ENCODE data around the gene EME1. TPM values are rescaled to one million over a fixed set of nuclear protein-coding genes. Genes with fewer than 3 reads are reported as not detected.
A peak's percentile ranks its signal among the peaks of the same experiment; 100 is the strongest.

The EME1 gene
- total and polyA plus RNA-seq, 12 donors: 0.18 to 5.2 (median 0.67) TPM

- peak in 1 of 7 donors; percentile 8 for DNase-seq
- 83 to 100% (median 98%) methylated on average over 1 of the region's 1 CpG for WGBS, 4 donors
- intact Hi-C loops (cut with DNase I): loop anchor here in 1 of 2 donors (5.0 kb wide), 1 partner anchor 110 kb away; the partner anchor contains the start of gene RSAD1
These were observed 5.6 kb upstream of the EME1 start for GRCh38 chr17:50367401-50367800.

GRCh38 chr17:50370052-50370451 is 3.0 kb upstream of the EME1 start:
- TF ChIP-seq CTCF (IDR thresholded peaks at IDR 0.05): no peak
- no peak for DNase-seq

More at GRCh38 chr17:50367401-50367800, 5.6 kb upstream of the EME1 start:
- Histone ChIP-seq H3K9me3 (replicated peaks in 1 of 3) (no peaks in the 10 kb centered on the region), H3K27me3 (no peaks in the 10 kb centered on the region), H3K36me3 (replicated peaks in 1 of 2) (peaks cover 0 to 57% of the 10 kb centered on the region in 2 donors), H3K4me1 (replicated peaks in 1 of 2) (peaks cover 6 to 16% of the 10 kb centered on the region in 2 donors), H3K27ac (no peak overlapping the region), H3K4me3 (no peak overlapping the region)
- TF ChIP-seq CTCF (IDR thresholded peaks at IDR 0.05): no peak
- TF ChIP-seq POLR2A (IDR thresholded peaks at IDR 0.05): no peak

GRCh38 chr17:50371526-50371925 is 1.5 kb upstream of the EME1 start:
- DNase-seq: no peak
- 90 to 97% (median 94%) methylated on average over 2 of the region's 2 CpGs for WGBS, 4 donors
- intact Hi-C loops (cut with DNase I): no loop called here

More at GRCh38 chr17:50370052-50370451, 3.0 kb upstream of the EME1 start:
- H3K4me1 ChIP-seq (replicated peaks in 1 of 2): peaks cover 6 to 17% of the 10 kb centered on the region in 2 donors
- no peaks in the 10 kb centered on the region for H3K27me3 ChIP-seq
- H3K27ac ChIP-seq: no peak overlapping the region
- 93 to 97% (median 95%) methylated on average over 3 to 5 of the region's 5 CpGs for WGBS, 4 donors
- H3K4me3 ChIP-seq: no peak overlapping the region
- intact Hi-C loops (cut with DNase I): no loop called here
- H3K36me3 ChIP-seq (replicated peaks in 1 of 2): peaks cover 0 to 57% of the 10 kb centered on the region in 2 donors
- H3K9me3 ChIP-seq (replicated peaks in 1 of 3): no peaks in the 10 kb centered on the region

DNA sequence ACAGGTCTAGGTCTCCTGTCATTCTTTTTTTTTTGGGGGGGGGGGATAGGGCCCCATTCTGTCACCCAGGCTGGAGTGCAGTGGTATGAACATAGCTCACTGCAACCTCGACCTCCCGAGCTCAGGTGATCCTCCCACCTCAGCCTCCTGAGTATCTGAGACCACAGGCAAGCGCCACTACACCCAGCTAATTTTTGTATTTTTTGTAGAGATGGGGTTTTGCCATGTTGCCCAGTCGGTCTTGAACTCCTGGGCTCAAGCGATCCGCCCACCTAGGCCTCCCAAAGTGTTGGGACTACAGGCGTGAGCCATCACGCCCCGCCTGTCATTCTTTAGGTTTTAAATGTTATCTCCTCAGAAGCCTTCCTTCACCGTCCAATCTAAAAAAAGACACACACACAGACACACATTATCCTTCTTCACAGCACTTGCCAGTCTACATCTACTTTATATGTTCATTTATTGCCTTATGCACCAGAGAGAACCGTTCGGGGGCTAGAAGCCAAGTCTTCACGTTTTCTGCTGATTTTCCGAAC is 739 bp upstream of the EME1 start:
- intact Hi-C loops (cut with DNase I): no loop called here
- WGBS, 4 donors: 18 to 23% (median 20%) methylated on average over 14 of the region's 14 CpGs
- Histone ChIP-seq H3K27me3 (no peaks in the 10 kb centered on the region), H3K27ac (peak overlapping the region in 4 of 5 donors; percentile 84 to 99 (median 94)), H3K4me1 (replicated peaks in 1 of 2) (peaks cover 6 to 17% of the 10 kb centered on the region in 2 donors), H3K4me3 (peak overlapping the region; percentile 67 to 86 (median 77)), H3K9me3 (replicated peaks in 1 of 3) (no peaks in the 10 kb centered on the region), H3K36me3 (replicated peaks in 1 of 2) (peaks cover 0 to 35% of the 10 kb centered on the region in 2 donors)
- TF ChIP-seq POLR2A (IDR thresholded peaks at IDR 0.05): no peak
- TF ChIP-seq CTCF (IDR thresholded peaks at IDR 0.05): no peak
- DNase-seq: no peak

More at GRCh38 chr17:50371526-50371925, 1.5 kb upstream of the EME1 start:
- Histone ChIP-seq H3K4me1 (replicated peaks in 1 of 2) (peaks cover 6 to 17% of the 10 kb centered on the region in 2 donors), H3K27me3 (no peaks in the 10 kb centered on the region), H3K27ac (no peak overlapping the region), H3K4me3 (no peak overlapping the region), H3K36me3 (replicated peaks in 1 of 2) (peaks cover 0 to 43% of the 10 kb centered on the region in 2 donors), H3K9me3 (replicated peaks in 1 of 3) (no peaks in the 10 kb centered on the region)
- no peak for TF ChIP-seq CTCF (IDR thresholded peaks at IDR 0.05)
- TF ChIP-seq POLR2A (IDR thresholded peaks at IDR 0.05): no peak
